GM19025 (cell line): ENCODE measurements around the gene LRMDA.
"Not testable (repeated sequence)": the region's sequence is repeated elsewhere in the genome, so short reads cannot be mapped to it uniquely, and the experiment has no call there.

Experiments used
- ATAC-seq: cut with Tn5 transposase; IDR thresholded peaks from one replicate; pipeline ENCODE4 v1.9.1; 2021; ENCODE audit warnings: mild to moderate bottlenecking, low read depth, moderate library complexity; ENCODE audit not compliant: unreplicated experiment

The LRMDA gene

GRCh38 chr10:76044751-76045150 is 613.3 kb downstream of the LRMDA start:
- no peak for ATAC-seq

GRCh38 chr10:76045174-76045573 is 613.8 kb downstream of the LRMDA start:
- ATAC-seq, result no peak

- ATAC-seq, result no peak
Observed at GRCh38 chr10:76047521-76047920, 616.1 kb downstream of the LRMDA start.

- ATAC-seq, result no peak
Observed at GRCh38 chr10:76049581-76050290, 618.3 kb downstream of the LRMDA start.

GRCh38 chr10:76050291-76050625 is 618.8 kb downstream of the LRMDA start:
- no peak for ATAC-seq

- ATAC-seq, result no peak
Observed at GRCh38 chr10:76051007-76051936, 619.8 kb downstream of the LRMDA start.

GRCh38 chr10:76052682-76053503 is 621.5 kb downstream of the LRMDA start:
- ATAC-seq, result no peak

GRCh38 chr10:76055466-76055865 is 624.0 kb downstream of the LRMDA start:
- no peak for ATAC-seq

- no peak for ATAC-seq
Observed at GRCh38 chr10:76055963-76056362, 624.5 kb downstream of the LRMDA start.

- not testable (repeated sequence) for ATAC-seq
Observed at GRCh38 chr10:76060993-76061392, 629.6 kb downstream of the LRMDA start.

- no peak for ATAC-seq
Observed at GRCh38 chr10:76066457-76066856, 635.0 kb downstream of the LRMDA start.

GRCh38 chr10:76067447-76067846 is 636.0 kb downstream of the LRMDA start:
- ATAC-seq, result no peak

- ATAC-seq, result no peak
Observed at GRCh38 chr10:76068856-76069255, 637.4 kb downstream of the LRMDA start.

GRCh38 chr10:76070916-76071315 is 639.5 kb downstream of the LRMDA start:
- no peak for ATAC-seq

GRCh38 chr10:76071653-76072365 is 640.4 kb downstream of the LRMDA start:
- ATAC-seq, result no peak

- no peak for ATAC-seq
Observed at GRCh38 chr10:76072384-76072783, 641.0 kb downstream of the LRMDA start.

GRCh38 chr10:76073524-76073923 is 642.1 kb downstream of the LRMDA start:
- no peak for ATAC-seq

GRCh38 chr10:76074659-76075058 is 643.2 kb downstream of the LRMDA start:
- no peak for ATAC-seq

GRCh38 chr10:76080451-76080850 is 649.0 kb downstream of the LRMDA start:
- no peak for ATAC-seq

- ATAC-seq, result no peak
Observed at GRCh38 chr10:76080991-76081390, 649.6 kb downstream of the LRMDA start.
